Lung (tissue), 12 donors: ENCODE data around the gene HSPE1. TPM values are rescaled to one million over a fixed set of nuclear protein-coding genes. Genes with fewer than 3 reads are reported as not detected.

Experiments used
- ATAC-seq: fragments of 200-7000 bp; cut with Tn5 transposase; one replicate; pipeline ENCODE4 v1.9.1; 2020; ENCODE audit warnings: moderate number of reproducible peaks; ENCODE audit not compliant: insufficient read depth, low FRiP score
- DNase-seq, 3 donors: peaks; one replicate each; pipeline ENCODE4 v3.0.0-alpha.2; 2013 to 2017
- H3K27ac ChIP-seq, 2 donors: one replicate each; pipeline ENCODE4 v1.5.1; 2013; ENCODE audit warnings: mild to moderate bottlenecking in 2 of 2, moderate library complexity in 2 of 2, control low read depth in 1 of 2, inconsistent platforms in 1 of 2, low read depth in 1 of 2, low read length in 1 of 2
- H3K27me3 ChIP-seq, 3 donors: one replicate each; pipeline ENCODE4 v1.5.1; 2013; ENCODE audit warnings: low read length in 2 of 3; ENCODE audit not compliant: control insufficient read depth in 3 of 3, insufficient read depth in 3 of 3
- H3K36me3 ChIP-seq, 4 donors: one replicate each; pipeline ENCODE4 v1.5.1; 2013; ENCODE audit warnings: low read length in 4 of 4, mild to moderate bottlenecking in 1 of 4, moderate library complexity in 1 of 4; ENCODE audit not compliant: control insufficient read depth in 4 of 4, insufficient read depth in 4 of 4
- H3K4me1 ChIP-seq, 5 donors: one replicate each; pipeline ENCODE4 v1.5.1; 2013; ENCODE audit warnings: low read length in 5 of 5, mild to moderate bottlenecking in 2 of 5, moderate library complexity in 1 of 5; ENCODE audit not compliant: control insufficient read depth in 5 of 5, insufficient read depth in 5 of 5
- H3K4me3 ChIP-seq: one replicate; pipeline ENCODE4 v1.5.1; 2013; ENCODE audit warnings: mild to moderate bottlenecking, control low read depth, moderate library complexity
- H3K9ac ChIP-seq, 2 donors: one replicate each; pipeline ENCODE4 v1.5.1; 2013; ENCODE audit warnings: low read length in 2 of 2, control low read depth in 1 of 2; ENCODE audit not compliant: insufficient read depth in 1 of 2
- H3K9me3 ChIP-seq, 4 donors: one replicate each; pipeline ENCODE4 v1.5.1; 2013; ENCODE audit warnings: low read length in 3 of 4, mild to moderate bottlenecking in 1 of 4, moderate library complexity in 1 of 4; ENCODE audit not compliant: control insufficient read depth in 4 of 4, insufficient read depth in 3 of 4
- WGBS, 2 donors: extraction: QIAGEN DNeasy Blood & Tissue Kit; methylation state at CpG; one replicate each; pipeline ENCODE4 v1.1.7; 2013; 5-methylcytosine and 5-hydroxymethylcytosine counted together
- polyA plus RNA-seq, 2 donors: library from polyadenylated mRNA; stranded (reverse); fragments of 200-250 nt; gene quantifications; one replicate each; pipeline ENCODE4 v1.2.1, GENCODE V29; 2013
- total RNA-seq, 2 donors: library from RNA; depleted of rRNA in 1 of 2; stranded (reverse); fragments of >200 nt in 1 of 2; gene quantifications; one replicate each; pipeline ENCODE4 v1.2.1, GENCODE V29; 2014 to 2021
- TF ChIP-seq, protein P1 (sequence below): IDR thresholded peaks from 2 replicates; pipeline ENCODE4 v1.5.1; 2012; ENCODE audit warnings: mild to moderate bottlenecking; ENCODE audit errors: control extremely low read depth, extremely low read depth
- donor health status: control.
- donor health status: control.
- donor health status: Bipolar disorder and iron deficiency.
- donor health status: healthy.
- donor health status: DM: yes; HTN: yes; CAD: no.

HSPE1 gene
- total and polyA plus RNA-seq, 4 donors, result 64.6 to 332 (median 152) TPM

DNA sequence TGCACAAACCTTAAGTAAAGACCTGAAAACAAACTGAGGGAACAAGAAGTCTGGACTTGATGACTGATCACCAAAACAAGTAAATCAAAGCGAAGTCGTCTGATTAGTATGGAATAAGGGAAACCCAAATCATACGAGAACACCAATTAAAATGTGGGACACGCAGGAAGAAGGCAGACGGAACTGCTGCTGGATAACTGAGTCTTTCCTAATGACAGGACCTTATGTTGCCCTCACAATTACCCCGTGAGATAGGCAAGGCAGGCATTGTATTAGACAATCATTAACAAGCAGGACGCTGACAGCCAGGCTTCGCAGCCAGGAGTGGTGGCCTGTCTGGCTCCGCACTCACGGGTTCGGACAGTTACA, 47.4 kb upstream of the HSPE1 start:
- H3K4me1 ChIP-seq, result peaks cover 1 to 12% (median 6%) of the 10 kb centered on the region in 5 donors
- peak overlapping the region; percentile 80 to 97 for H3K27ac ChIP-seq
- ATAC-seq, result peak; percentile 22
- H3K36me3 ChIP-seq, result no peaks in the 10 kb centered on the region
- TF ChIP-seq, protein P1, sequence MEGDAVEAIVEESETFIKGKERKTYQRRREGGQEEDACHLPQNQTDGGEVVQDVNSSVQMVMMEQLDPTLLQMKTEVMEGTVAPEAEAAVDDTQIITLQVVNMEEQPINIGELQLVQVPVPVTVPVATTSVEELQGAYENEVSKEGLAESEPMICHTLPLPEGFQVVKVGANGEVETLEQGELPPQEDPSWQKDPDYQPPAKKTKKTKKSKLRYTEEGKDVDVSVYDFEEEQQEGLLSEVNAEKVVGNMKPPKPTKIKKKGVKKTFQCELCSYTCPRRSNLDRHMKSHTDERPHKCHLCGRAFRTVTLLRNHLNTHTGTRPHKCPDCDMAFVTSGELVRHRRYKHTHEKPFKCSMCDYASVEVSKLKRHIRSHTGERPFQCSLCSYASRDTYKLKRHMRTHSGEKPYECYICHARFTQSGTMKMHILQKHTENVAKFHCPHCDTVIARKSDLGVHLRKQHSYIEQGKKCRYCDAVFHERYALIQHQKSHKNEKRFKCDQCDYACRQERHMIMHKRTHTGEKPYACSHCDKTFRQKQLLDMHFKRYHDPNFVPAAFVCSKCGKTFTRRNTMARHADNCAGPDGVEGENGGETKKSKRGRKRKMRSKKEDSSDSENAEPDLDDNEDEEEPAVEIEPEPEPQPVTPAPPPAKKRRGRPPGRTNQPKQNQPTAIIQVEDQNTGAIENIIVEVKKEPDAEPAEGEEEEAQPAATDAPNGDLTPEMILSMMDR, result no peak
- WGBS, 2 donors, result 3 to 4% methylated on average over 11 of the region's 11 CpGs
- no peaks in the 10 kb centered on the region for H3K9me3 ChIP-seq
- DNase-seq, result no peak
- no peaks in the 10 kb centered on the region for H3K27me3 ChIP-seq
- peak overlapping the region; percentile 33 for H3K4me3 ChIP-seq
- peak overlapping the region; percentile 81 to 98 for H3K9ac ChIP-seq

DNA sequence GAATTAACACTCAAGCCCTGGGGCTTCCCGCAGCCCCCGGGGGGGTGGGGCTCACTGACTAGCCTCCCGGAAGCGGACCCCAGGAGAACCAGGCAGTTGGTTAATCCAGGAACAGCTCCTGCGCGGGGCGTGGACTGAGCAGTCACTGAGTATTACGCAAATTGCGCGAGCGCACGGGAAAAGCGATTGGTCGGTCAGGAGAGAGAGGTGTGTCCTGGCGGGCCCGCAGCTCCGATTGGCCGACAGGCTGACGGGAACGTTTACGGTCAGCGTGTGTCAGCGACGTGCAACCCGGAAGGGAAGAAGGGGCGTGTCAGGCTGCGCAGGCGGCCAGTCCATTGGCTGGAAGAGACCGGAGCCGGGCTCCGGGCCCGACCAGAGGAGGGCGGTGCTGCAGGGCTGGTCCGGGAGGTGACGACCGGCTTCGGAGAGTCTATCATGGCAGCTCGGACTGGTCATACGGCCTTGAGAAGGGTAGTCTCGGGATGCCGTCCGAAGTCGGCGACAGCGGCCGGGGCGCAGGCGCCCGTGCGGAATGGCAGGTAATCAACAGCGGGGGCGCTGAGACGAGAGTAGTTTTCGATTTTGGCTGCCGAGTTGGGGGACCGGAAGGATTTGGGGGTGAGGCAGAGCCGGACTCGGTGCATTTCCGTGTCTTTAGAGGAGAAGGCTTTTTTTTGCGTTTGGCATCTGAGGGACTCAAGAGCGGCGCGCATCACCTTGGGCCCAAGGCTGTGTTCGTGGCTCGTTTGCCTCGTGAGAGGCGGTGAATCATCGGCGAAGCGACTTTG, 46.9 kb upstream of the HSPE1 start, which contains the start of gene COQ10B:
Gene COQ10B (plus strand): TSS at position 430 of the 791 bp plus-strand sequence. CDS start 9 bp downstream, at position 439.
- peak; percentile 98 for ATAC-seq
- no peaks in the 10 kb centered on the region for H3K27me3 ChIP-seq
- H3K4me1 ChIP-seq, result peaks cover 1 to 12% (median 6%) of the 10 kb centered on the region in 5 donors
- peak within 1 kb of the TSS; percentile 98 to 100 for H3K27ac ChIP-seq
- 0% methylated on average over 68 to 70 of the region's 70 CpGs for WGBS, 2 donors
- DNase-seq, result peak; percentile 100
- TF ChIP-seq, protein P1, result peak; percentile 8
- H3K9ac ChIP-seq, result peak within 1 kb of the TSS; percentile 97 to 98
- H3K4me3 ChIP-seq, result peak within 1 kb of the TSS; percentile 86
- no peaks in the 10 kb centered on the region for H3K36me3 ChIP-seq
- no peaks in the 10 kb centered on the region for H3K9me3 ChIP-seq

DNA sequence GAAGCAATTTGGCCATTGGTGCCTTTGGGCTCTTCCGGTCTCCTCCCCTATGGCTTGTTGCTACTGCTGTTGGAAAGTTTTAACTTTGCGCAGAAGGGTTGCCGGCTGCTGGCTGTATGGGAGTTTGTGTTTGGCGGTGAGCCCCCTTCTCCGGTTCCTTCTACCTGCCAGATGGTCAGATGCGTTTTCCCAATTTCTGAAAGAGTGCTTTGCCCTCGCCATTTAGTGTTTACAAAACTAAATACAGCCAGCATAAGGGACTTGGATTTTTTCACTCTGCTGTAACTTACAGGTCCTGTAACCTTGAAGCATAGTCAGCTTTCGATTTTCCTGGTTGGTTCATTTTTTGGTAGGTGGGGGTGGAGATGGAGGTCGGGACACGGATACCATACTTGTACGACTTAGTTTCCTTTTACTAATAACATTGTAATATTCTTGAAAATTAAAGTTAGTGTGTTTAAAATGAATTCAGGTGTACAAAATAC, 46.2 kb upstream of the HSPE1 start:
- peak overlapping the region; percentile 86 for H3K4me3 ChIP-seq
- ATAC-seq (peak; percentile 60), DNase-seq (peak in 1 of 3 donors; percentile 86)
- peaks cover 1 to 12% (median 6%) of the 10 kb centered on the region in 5 donors for H3K4me1 ChIP-seq
- peak overlapping the region; percentile 97 for H3K9ac ChIP-seq
- H3K9me3 ChIP-seq, result no peaks in the 10 kb centered on the region
- H3K27me3 ChIP-seq, result no peaks in the 10 kb centered on the region
- TF ChIP-seq, protein P1, result no peak
- H3K27ac ChIP-seq, result peak overlapping the region; percentile 98 to 100
- WGBS, 2 donors, result 0 to 1% methylated on average over 11 of the region's 11 CpGs
- no peaks in the 10 kb centered on the region for H3K36me3 ChIP-seq
